Brain microvascular endothelial cell (primary cell): ENCODE measurements around the gene TMEM176A.

Experiments
- DNase-seq: peaks from one replicate; pipeline ENCODE4 v3.0.0-alpha.2; 2020
- H3K27ac ChIP-seq: fragments of 250-450 bp; sonication (Bioruptor Pico); 2 replicates; pipeline ENCODE4 v1.5.1; 2020; ENCODE audit warnings: mild to moderate bottlenecking, moderate library complexity
- H3K27me3 ChIP-seq: fragments of 250-450 bp; sonication (Bioruptor Pico); replicated peaks from 2 replicates; pipeline ENCODE4 v1.5.1; 2020; ENCODE audit warnings: mild to moderate bottlenecking
- H3K36me3 ChIP-seq: fragments of 250-450 bp; sonication (Bioruptor Pico); replicated peaks from 2 replicates; pipeline ENCODE4 v1.5.1; 2020; ENCODE audit warnings: mild to moderate bottlenecking
- H3K4me3 ChIP-seq: 2 replicates; pipeline ENCODE4 v1.5.1; 2011; ENCODE audit warnings: low read depth, mild to moderate bottlenecking, control low read depth, low read length, moderate library complexity
- CTCF ChIP-seq: IDR thresholded peaks from 2 replicates; pipeline ENCODE4 v1.5.1; 2011; ENCODE audit warnings: low read depth, mild to moderate bottlenecking, moderate library complexity, low read length, control low read depth, inconsistent platforms; ENCODE audit errors: missing control alignments
- in situ Hi-C: cut with HindIII; loops from 2 replicates; pipeline ENCODE4 v1.10.0; 2017; ENCODE audit warnings: low sequenced_read_pairs, low pct_ligation_motif_present

TMEM176A gene

GRCh38 chr7:150820578-150821198 is 20.1 kb downstream of the TMEM176A start:
- in situ Hi-C loops, result no loop called here
- H3K27ac ChIP-seq, result no peak overlapping the region
- TF ChIP-seq CTCF, result no peak
- no peak for DNase-seq
- no peak overlapping the region for H3K4me3 ChIP-seq
- H3K36me3 ChIP-seq, result no peaks in the 10 kb centered on the region
- no peaks in the 10 kb centered on the region for H3K27me3 ChIP-seq

- in situ Hi-C loops, result no loop called here
These were observed 22.5 kb downstream of the TMEM176A start for GRCh38 chr7:150823043-150823442.

DNA sequence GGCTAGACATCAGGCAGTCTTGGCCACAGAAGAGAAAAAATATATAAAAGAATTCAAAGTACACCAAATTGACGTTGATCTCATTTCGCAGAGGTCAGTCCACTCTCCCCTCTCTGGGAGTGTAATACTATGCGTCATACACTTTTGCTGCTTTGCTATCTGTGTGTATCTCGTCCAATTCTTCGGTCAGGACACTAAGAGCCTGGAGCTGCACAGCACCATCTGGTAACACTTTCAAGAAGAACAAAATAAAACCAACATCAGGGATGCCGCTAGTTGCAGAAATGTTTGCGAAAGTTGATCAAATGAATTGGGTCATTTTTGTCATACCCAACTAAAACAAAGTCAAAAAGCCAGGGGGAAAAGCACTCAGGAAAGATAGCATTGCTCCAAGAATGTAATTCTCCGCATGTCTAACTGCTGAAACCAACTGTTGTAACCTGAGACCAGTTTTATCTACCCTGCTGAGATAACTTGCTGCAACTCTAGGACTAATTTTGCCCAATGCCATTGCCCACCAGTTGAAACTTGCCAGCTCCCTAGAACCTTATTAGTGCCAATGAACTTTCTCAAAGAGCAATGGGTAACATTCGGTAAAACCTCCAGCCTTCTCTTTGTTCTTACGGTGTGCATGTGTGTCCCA is 23.0 kb downstream of the TMEM176A start:
- no peaks in the 10 kb centered on the region for H3K27me3 ChIP-seq
- H3K36me3 ChIP-seq, result no peaks in the 10 kb centered on the region
- no peak for DNase-seq
- no peak overlapping the region for H3K4me3 ChIP-seq
- in situ Hi-C loops, result no loop called here
- no peak for TF ChIP-seq CTCF
- H3K27ac ChIP-seq, result no peak overlapping the region

More at GRCh38 chr7:150823043-150823442, 22.5 kb downstream of the TMEM176A start:
- H3K36me3 ChIP-seq, result no peaks in the 10 kb centered on the region
- TF ChIP-seq CTCF, result no peak
- DNase-seq, result no peak
- H3K27me3 ChIP-seq, result no peaks in the 10 kb centered on the region
- H3K4me3 ChIP-seq, result no peak overlapping the region
- no peak overlapping the region for H3K27ac ChIP-seq

- H3K4me3 ChIP-seq, result no peak overlapping the region
- H3K27ac ChIP-seq, result no peak overlapping the region
- H3K27me3 ChIP-seq, result no peaks in the 10 kb centered on the region
- in situ Hi-C loops, result no loop called here
- no peaks in the 10 kb centered on the region for H3K36me3 ChIP-seq
- no peak for DNase-seq
- no peak for TF ChIP-seq CTCF
These were observed 24.0 kb downstream of the TMEM176A start for GRCh38 chr7:150824379-150825177.

GRCh38 chr7:150826061-150826849 is 25.7 kb downstream of the TMEM176A start:
- no peak for DNase-seq
- H3K4me3 ChIP-seq, result no peak overlapping the region
- in situ Hi-C loops, result no loop called here
- no peak for TF ChIP-seq CTCF
- no peaks in the 10 kb centered on the region for H3K36me3 ChIP-seq
- H3K27me3 ChIP-seq, result no peaks in the 10 kb centered on the region
- no peak overlapping the region for H3K27ac ChIP-seq
